Right atrium auricular region (tissue), 2 donors: ENCODE measurements around the gene RNF217. TPM values are rescaled to one million over a fixed set of nuclear protein-coding genes. Genes with fewer than 3 reads are reported as not detected.

Experiments used
- DNase-seq: peaks from one replicate; pipeline ENCODE4 v3.0.0-alpha.2; 2019; ENCODE audit warnings: low spot score
- H3K27ac ChIP-seq, 2 donors: fragments of 200-600 bp; sonication (generic); 1 replicate in 1 of 2; 2 replicates in 1 of 2; pipeline ENCODE4 v1.5.1; 2016 to 2019
- H3K27me3 ChIP-seq, 2 donors: fragments of 200-600 bp; sonication (generic); one replicate each; pipeline versions ENCODE4 v1.5.1 to v1.6.0; 2017 to 2019
- H3K36me3 ChIP-seq: fragments of 200-600 bp; sonication (generic); one replicate; pipeline ENCODE4 v1.5.1; 2016
- H3K4me1 ChIP-seq, 2 donors: fragments of 200-600 bp; sonication (generic); one replicate each; pipeline versions ENCODE4 v1.5.1 to v1.6.0; 2017 to 2019
- H3K4me3 ChIP-seq, 2 donors: fragments of 200-600 bp; sonication (generic); 1 replicate in 1 of 2; 2 replicates in 1 of 2; pipeline ENCODE4 v1.5.1; 2017 to 2019; ENCODE audit warnings: mild to moderate bottlenecking in 1 of 2, moderate library complexity in 1 of 2
- H3K9me3 ChIP-seq, 2 donors: fragments of 200-600 bp; sonication (generic); one replicate each; pipeline ENCODE4 v1.5.1; 2019
- CTCF ChIP-seq, 2 donors: fragments of 200-600 bp; sonication (generic); IDR thresholded peaks; one replicate each; pipeline ENCODE4 v1.5.1; 2019; ENCODE audit warnings: antibody characterized with exemption in 2 of 2
- total RNA-seq, 2 donors: library from RNA; depleted of rRNA; stranded (reverse); fragments of >200 nt; gene quantifications; one replicate each; pipeline ENCODE4 v1.1.0, GENCODE V29; 2016

Gene RNF217
- total RNA-seq, 2 donors from 2014 or later = 12.7 to 14.1 TPM

DNA sequence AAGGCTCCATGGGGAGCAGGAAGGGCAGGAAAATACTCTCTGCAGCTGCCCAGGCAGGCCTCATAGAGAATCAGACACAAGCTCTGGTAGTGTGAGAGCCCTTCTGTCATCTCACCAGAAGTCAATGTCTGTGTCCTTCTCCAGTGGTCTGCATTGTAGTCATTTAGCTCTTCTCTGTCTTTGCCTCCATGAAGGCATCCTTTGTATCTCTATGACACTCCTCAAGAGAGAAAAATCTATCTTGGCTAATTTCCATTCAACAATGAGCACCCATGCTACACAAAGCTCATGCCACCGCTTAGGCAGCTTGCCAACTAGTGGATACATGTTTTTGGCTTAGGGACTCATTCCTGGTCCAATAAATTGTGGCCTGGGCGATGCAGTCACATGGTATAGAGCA is 92.1 kb downstream of the RNF217 start:
- TF ChIP-seq CTCF (IDR thresholded peaks at IDR 0.05) = no peak
- Histone ChIP-seq H3K4me1 (no peaks in the 10 kb centered on the region), H3K4me3 (no peak overlapping the region), H3K27ac (no peak overlapping the region), H3K27me3 (no peaks in the 10 kb centered on the region), H3K36me3 (no peaks in the 10 kb centered on the region), H3K9me3 (no peaks in the 10 kb centered on the region)
- DNase-seq = no peak

GRCh38 chr6:125057392-125058246 is 95.4 kb downstream of the RNF217 start:
- Histone ChIP-seq H3K36me3 (no peaks in the 10 kb centered on the region), H3K4me3 (no peak overlapping the region), H3K27ac (no peak overlapping the region), H3K4me1 (no peaks in the 10 kb centered on the region), H3K27me3 (no peaks in the 10 kb centered on the region), H3K9me3 (no peaks in the 10 kb centered on the region)
- no peak for TF ChIP-seq CTCF (IDR thresholded peaks at IDR 0.05)
- no peak for DNase-seq

GRCh38 chr6:125058546-125058945 is 96.3 kb downstream of the RNF217 start:
- no peak overlapping the region for H3K27ac ChIP-seq
- no peaks in the 10 kb centered on the region for H3K27me3 ChIP-seq
- no peak overlapping the region for H3K4me3 ChIP-seq
- no peaks in the 10 kb centered on the region for H3K9me3 ChIP-seq
- TF ChIP-seq CTCF (IDR thresholded peaks at IDR 0.05) = no peak
- H3K4me1 ChIP-seq = no peaks in the 10 kb centered on the region
- DNase-seq = no peak
- no peaks in the 10 kb centered on the region for H3K36me3 ChIP-seq

DNA sequence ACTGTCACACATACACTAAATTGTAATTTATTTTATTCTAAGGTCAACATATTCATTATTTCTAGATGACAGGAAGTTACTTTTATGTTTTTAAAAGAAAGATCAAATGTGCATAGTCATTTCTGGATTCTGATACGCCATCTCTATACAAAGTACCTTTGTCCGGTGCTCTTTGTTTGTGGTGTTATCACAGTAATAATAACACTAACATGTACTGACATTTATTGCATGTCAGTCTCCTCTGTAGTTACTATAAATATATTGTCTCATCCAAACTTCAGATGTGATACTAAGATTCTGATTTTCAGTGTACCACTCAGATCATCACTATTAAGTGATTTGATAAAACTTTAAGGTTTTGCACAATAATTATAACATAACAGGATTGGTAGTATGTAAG is 101.1 kb downstream of the RNF217 start:
- Histone ChIP-seq H3K36me3 (no peaks in the 10 kb centered on the region), H3K9me3 (no peaks in the 10 kb centered on the region), H3K4me3 (no peak overlapping the region), H3K27ac (no peak overlapping the region), H3K4me1 (no peaks in the 10 kb centered on the region), H3K27me3 (no peaks in the 10 kb centered on the region)
- no peak for TF ChIP-seq CTCF (IDR thresholded peaks at IDR 0.05)
- DNase-seq = no peak

DNA sequence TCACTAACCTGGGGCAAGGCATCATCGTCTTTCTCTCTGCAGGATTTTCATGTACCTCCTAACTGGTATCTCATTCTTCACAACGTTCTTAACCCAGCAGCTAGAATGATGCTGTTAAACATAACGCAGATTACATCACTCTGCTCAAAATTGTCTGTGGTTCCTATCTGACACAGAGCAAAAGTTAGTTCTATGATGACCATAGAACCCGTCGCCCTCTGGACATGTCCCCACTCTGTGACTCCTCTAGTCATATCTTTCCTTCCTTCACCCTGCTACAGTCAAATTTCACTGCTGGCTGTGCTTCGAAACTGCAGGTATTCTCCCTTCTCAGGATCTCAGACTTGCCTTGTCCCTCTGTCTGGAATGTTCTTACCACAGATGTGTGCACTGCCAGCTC is 103.9 kb downstream of the RNF217 start:
- H3K27ac ChIP-seq = no peak overlapping the region
- TF ChIP-seq CTCF (IDR thresholded peaks at IDR 0.05) = no peak
- no peaks in the 10 kb centered on the region for H3K4me1 ChIP-seq
- H3K9me3 ChIP-seq = no peaks in the 10 kb centered on the region
- H3K4me3 ChIP-seq = no peak overlapping the region
- H3K36me3 ChIP-seq = no peaks in the 10 kb centered on the region
- H3K27me3 ChIP-seq = no peaks in the 10 kb centered on the region
- DNase-seq = no peak

GRCh38 chr6:125066964-125067363 is 104.7 kb downstream of the RNF217 start:
- Histone ChIP-seq H3K4me1 (no peaks in the 10 kb centered on the region), H3K4me3 (no peak overlapping the region), H3K36me3 (no peaks in the 10 kb centered on the region), H3K27ac (no peak overlapping the region), H3K9me3 (no peaks in the 10 kb centered on the region), H3K27me3 (no peaks in the 10 kb centered on the region)
- no peak for DNase-seq
- TF ChIP-seq CTCF (IDR thresholded peaks at IDR 0.05) = no peak
